ENCODE measurements around the gene CCDC197. TPM values are rescaled to one million over a fixed set of nuclear protein-coding genes. Genes with fewer than 3 reads are reported as not detected.

Gene CCDC197
- total RNA-seq, 1 donor from 2014 or later, result not detected

DNA sequence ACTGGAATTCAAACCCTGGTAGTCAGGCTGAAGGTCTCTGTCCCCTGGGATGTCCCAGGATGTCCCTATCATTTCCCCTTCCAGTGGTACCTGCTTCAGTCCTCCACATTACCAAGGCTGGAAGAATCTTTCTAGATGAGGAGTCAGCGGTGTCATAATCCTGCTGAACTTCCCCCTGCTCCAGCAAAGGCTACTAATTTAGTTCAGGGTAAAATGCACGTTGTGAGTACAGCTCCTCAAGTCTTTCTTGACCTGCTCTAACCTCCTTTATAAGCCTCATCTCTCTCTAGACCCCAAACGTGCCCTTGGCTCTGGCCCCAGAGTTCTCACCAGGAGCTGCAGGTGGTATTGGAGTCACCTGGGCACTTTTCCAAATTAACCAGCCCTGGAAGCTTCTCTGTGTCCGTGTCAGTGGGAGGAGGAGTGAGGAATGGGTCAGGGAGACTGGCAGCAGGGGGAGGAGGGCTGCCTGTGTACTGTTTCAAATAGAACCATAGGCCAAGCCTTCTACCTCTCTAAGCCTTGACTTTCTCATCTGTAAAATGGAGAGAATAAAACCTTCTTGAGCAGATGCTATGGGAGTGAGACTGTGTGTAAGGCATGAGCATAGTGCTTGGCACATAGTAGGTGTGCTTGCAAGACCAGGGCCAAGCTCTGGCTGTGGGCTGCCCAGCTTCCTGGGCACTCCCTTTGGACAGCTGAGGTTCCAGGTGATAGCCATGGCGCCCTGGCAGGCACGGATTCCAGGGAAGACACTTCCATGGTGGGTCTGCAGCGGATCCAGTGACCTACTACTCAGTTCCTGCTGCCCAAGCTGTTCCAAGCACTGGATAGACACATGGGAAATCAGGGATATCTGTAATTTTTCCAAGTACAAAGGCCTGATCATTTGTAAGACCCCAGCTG lies 45.2 kb upstream of the CCDC197 start:
- TF ChIP-seq EZH2 (IDR thresholded peaks at IDR 0.05) (no peak), EZH2phosphoT487 (IDR thresholded peaks at IDR 0.05) (no peak)
- TF ChIP-seq, protein P1, sequence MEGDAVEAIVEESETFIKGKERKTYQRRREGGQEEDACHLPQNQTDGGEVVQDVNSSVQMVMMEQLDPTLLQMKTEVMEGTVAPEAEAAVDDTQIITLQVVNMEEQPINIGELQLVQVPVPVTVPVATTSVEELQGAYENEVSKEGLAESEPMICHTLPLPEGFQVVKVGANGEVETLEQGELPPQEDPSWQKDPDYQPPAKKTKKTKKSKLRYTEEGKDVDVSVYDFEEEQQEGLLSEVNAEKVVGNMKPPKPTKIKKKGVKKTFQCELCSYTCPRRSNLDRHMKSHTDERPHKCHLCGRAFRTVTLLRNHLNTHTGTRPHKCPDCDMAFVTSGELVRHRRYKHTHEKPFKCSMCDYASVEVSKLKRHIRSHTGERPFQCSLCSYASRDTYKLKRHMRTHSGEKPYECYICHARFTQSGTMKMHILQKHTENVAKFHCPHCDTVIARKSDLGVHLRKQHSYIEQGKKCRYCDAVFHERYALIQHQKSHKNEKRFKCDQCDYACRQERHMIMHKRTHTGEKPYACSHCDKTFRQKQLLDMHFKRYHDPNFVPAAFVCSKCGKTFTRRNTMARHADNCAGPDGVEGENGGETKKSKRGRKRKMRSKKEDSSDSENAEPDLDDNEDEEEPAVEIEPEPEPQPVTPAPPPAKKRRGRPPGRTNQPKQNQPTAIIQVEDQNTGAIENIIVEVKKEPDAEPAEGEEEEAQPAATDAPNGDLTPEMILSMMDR (IDR thresholded peaks at IDR 0.05), result no peak
- no peaks in the 10 kb centered on the region for H3K9me3 Mint-ChIP-seq

DNA sequence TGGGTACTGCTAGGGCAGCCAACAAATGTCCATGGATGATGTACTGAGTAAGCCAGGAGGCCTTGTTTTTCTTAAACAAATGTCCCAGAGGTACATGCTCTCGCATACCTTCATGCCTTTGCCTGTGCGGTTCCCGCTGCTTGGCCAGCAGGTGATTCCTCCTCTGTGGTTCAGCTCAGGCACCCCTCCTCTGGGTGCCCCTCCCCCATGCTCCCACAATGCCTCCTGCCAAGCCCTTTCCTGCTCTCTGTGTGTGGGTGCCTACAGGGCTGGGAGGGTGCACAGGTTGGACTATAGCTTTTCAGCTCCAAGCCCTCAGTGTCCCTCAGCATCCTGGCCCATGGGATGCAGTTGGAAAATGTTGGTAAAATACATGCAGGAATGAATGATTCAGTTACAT lies 44.3 kb upstream of the CCDC197 start:
- no peak overlapping the region for H2AFZ ChIP-seq (replicated peaks)
- no peaks in the 10 kb centered on the region for H3F3A ChIP-seq (ENCODE audit: low read depth)
- no peaks in the 10 kb centered on the region for H3K27me3 ChIP-seq
- H3K27ac ChIP-seq, result no peak overlapping the region
- Mint-ChIP-seq H3K27ac (peak overlapping the region; percentile 79), H3K9me3 (no peaks in the 10 kb centered on the region), H3K27me3 (ENCODE audit: insufficient read depth, low read depth) (peaks cover 2% of the 10 kb centered on the region), H3K4me1 (peaks cover 47% of the 10 kb centered on the region), H3K36me3 (no peaks in the 10 kb centered on the region), H3K4me3 (no peak overlapping the region)
- no peaks in the 10 kb centered on the region for H4K20me1 ChIP-seq (ENCODE audit: low read depth)
- peaks cover 3% of the 10 kb centered on the region for H3K4me1 ChIP-seq
- H3K4me2 ChIP-seq, result no peak overlapping the region
- TF ChIP-seq EZH2 (IDR thresholded peaks at IDR 0.05), result no peak
- TF ChIP-seq, protein P1 (IDR thresholded peaks at IDR 0.05), result no peak
- no peak for TF ChIP-seq EZH2phosphoT487 (IDR thresholded peaks at IDR 0.05)
- H3K9ac ChIP-seq, result no peak overlapping the region
- H3K79me2 ChIP-seq (ENCODE audit: low read depth), result no peaks in the 10 kb centered on the region
- DNase-seq (ENCODE audit: low spot score), result no peak
- H3K4me3 ChIP-seq, result no peak overlapping the region
- H3K9me3 ChIP-seq (ENCODE audit: low read depth), result no peaks in the 10 kb centered on the region
- no peaks in the 10 kb centered on the region for H3K36me3 ChIP-seq

More for the DNA sequence above, 45.2 kb upstream of the CCDC197 start:
- Histone ChIP-seq H3K4me1 (peaks cover 3% of the 10 kb centered on the region), H3K27me3 (no peaks in the 10 kb centered on the region), H3K4me3 (no peak overlapping the region), H3K4me2 (no peak overlapping the region), H3K79me2 (ENCODE audit: low read depth) (no peaks in the 10 kb centered on the region), H3K36me3 (no peaks in the 10 kb centered on the region), H3F3A (ENCODE audit: low read depth) (no peaks in the 10 kb centered on the region), H3K9ac (no peak overlapping the region), H3K9me3 (ENCODE audit: low read depth) (no peaks in the 10 kb centered on the region), H3K27ac (no peak overlapping the region), H4K20me1 (ENCODE audit: low read depth) (no peaks in the 10 kb centered on the region), H2AFZ (replicated peaks) (no peak overlapping the region)
- Mint-ChIP-seq H3K36me3 (no peaks in the 10 kb centered on the region), H3K27ac (no peak overlapping the region), H3K4me1 (peaks cover 46% of the 10 kb centered on the region), H3K4me3 (no peak overlapping the region), H3K27me3 (ENCODE audit: insufficient read depth, low read depth) (peaks cover 2% of the 10 kb centered on the region)
- DNase-seq (ENCODE audit: low spot score), result no peak

DNA sequence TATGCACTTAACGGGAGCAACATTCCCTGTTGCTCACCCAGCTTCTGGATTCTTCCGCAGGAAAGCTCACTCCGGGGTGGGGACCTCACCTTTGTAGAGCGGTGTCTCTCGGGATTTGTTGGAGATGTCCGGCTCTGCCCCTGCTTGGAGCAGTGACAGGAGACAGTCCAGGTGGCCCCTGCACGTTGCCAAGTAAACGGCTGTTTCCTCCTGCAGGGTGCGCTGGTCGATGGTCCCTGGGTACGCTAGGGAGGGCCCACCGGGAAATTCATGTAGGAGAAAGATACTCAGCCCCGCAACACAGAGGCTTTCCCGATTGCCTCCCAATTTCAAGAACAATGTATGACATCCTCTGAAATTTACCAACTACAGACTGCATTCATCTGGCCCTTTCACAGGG lies 43.8 kb upstream of the CCDC197 start:
- Histone ChIP-seq H3K4me1 (peaks cover 3% of the 10 kb centered on the region), H3K79me2 (ENCODE audit: low read depth) (no peaks in the 10 kb centered on the region), H3K36me3 (no peaks in the 10 kb centered on the region), H3F3A (ENCODE audit: low read depth) (no peaks in the 10 kb centered on the region), H3K9ac (no peak overlapping the region), H3K9me3 (ENCODE audit: low read depth) (no peaks in the 10 kb centered on the region), H3K4me2 (no peak overlapping the region), H3K27me3 (no peaks in the 10 kb centered on the region), H3K4me3 (no peak overlapping the region), H3K27ac (no peak overlapping the region), H4K20me1 (ENCODE audit: low read depth) (no peaks in the 10 kb centered on the region), H2AFZ (replicated peaks) (no peak overlapping the region)
- DNase-seq (ENCODE audit: low spot score), result peak; percentile 52
- peaks cover 47% of the 10 kb centered on the region for H3K4me1 Mint-ChIP-seq
- no peaks in the 10 kb centered on the region for H3K9me3 Mint-ChIP-seq
- peaks cover 2% of the 10 kb centered on the region for H3K27me3 Mint-ChIP-seq (ENCODE audit: insufficient read depth, low read depth)
- no peak overlapping the region for H3K27ac Mint-ChIP-seq
- TF ChIP-seq EZH2phosphoT487 (IDR thresholded peaks at IDR 0.05), result no peak
- TF ChIP-seq, protein P1 (IDR thresholded peaks at IDR 0.05), result peak; percentile 38
- no peak overlapping the region for H3K4me3 Mint-ChIP-seq
- no peaks in the 10 kb centered on the region for H3K36me3 Mint-ChIP-seq

Data from neural progenitor cell (in vitro differentiated cells).